ENCODE data around the gene PPP1R8. TPM values are rescaled to one million over a fixed set of nuclear protein-coding genes. Genes with fewer than 3 reads are reported as not detected.

The PPP1R8 gene
- total RNA-seq, 3 donors from 2014 or later: 36.1 to 43.5 (median 37.9) TPM

DNA sequence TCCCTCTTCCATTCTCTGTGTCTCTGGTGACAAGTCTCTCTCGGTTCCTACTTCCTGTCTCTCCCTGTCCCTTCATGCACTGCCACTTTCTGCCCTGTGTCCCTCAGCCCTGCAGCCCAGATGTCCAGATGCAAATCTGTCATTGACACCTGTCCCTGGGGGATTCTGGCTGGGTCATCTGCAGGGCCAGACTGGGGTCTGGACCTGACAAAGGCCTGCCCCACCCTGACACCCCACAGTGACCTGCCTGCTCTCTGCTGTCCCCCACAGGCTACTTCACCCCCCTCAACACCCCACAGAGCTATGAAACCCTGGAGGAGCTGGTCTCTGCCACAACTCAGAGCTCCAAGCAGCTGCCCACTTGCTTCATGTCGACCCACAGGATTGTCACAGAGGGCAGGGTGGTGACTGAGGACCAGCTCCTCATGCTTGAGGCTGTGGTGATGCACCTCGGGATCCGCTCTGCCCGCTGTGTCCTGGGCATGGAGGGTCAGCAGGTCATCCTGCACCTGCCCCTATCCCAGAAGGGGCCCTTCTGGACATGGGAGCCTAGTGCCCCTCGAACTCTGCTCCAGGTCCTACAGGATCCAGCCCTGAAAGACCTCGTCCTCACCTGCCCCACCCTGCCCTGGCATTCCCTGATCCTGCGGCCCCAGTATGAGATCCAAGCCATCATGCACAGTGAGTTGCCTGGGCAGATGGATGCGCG, 48.9 kb downstream of the PPP1R8 start:
- intact Hi-C loops (cut with DNase I; ENCODE audit: low total_unique reads): no loop called here
- Histone ChIP-seq H3K36me3 (no peaks in the 10 kb centered on the region), H3K9me3 (no peaks in the 10 kb centered on the region), H3K4me1 (no peaks in the 10 kb centered on the region), H3K27me3 (no peaks in the 10 kb centered on the region), H3K4me3 (no peak overlapping the region), H3K27ac (no peak overlapping the region)
- no peak for TF ChIP-seq POLR2AphosphoS5 (IDR thresholded peaks at IDR 0.05)
- TF ChIP-seq POLR2A (IDR thresholded peaks at IDR 0.05): no peak
- TF ChIP-seq, protein P1, sequence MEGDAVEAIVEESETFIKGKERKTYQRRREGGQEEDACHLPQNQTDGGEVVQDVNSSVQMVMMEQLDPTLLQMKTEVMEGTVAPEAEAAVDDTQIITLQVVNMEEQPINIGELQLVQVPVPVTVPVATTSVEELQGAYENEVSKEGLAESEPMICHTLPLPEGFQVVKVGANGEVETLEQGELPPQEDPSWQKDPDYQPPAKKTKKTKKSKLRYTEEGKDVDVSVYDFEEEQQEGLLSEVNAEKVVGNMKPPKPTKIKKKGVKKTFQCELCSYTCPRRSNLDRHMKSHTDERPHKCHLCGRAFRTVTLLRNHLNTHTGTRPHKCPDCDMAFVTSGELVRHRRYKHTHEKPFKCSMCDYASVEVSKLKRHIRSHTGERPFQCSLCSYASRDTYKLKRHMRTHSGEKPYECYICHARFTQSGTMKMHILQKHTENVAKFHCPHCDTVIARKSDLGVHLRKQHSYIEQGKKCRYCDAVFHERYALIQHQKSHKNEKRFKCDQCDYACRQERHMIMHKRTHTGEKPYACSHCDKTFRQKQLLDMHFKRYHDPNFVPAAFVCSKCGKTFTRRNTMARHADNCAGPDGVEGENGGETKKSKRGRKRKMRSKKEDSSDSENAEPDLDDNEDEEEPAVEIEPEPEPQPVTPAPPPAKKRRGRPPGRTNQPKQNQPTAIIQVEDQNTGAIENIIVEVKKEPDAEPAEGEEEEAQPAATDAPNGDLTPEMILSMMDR (IDR thresholded peaks at IDR 0.05): no peak
- peak in 1 of 2 donors; percentile 36 for DNase-seq (ENCODE audit: low spot score in 2 of 2)

DNA sequence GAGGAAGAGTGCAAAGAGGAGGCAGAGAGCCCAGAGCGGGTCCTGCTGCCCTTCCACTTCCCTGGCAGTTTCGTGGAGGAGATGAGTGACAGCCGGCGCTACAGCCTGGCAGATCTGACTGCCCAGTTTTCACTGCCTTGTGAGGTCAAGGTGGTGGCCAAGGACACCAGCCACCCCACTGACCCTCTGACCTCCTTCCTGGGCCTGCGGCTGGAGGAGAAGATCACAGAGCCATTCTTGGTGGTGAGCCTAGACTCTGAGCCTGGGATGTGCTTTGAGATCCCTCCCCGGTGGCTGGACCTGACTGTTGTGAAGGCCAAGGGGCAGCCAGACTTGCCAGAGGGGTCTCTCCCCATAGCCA, 51.9 kb downstream of the PPP1R8 start:
- Histone ChIP-seq H3K27ac (no peak overlapping the region), H3K27me3 (no peaks in the 10 kb centered on the region), H3K9me3 (no peaks in the 10 kb centered on the region), H3K4me3 (no peak overlapping the region), H3K4me1 (no peaks in the 10 kb centered on the region), H3K36me3 (no peaks in the 10 kb centered on the region)
- intact Hi-C loops (cut with DNase I; ENCODE audit: low total_unique reads): no loop called here
- no peak for DNase-seq (ENCODE audit: low spot score in 2 of 2)
- TF ChIP-seq POLR2AphosphoS5 (IDR thresholded peaks at IDR 0.05): no peak
- no peak for TF ChIP-seq POLR2A (IDR thresholded peaks at IDR 0.05)
- TF ChIP-seq, protein P1 (IDR thresholded peaks at IDR 0.05): no peak

DNA sequence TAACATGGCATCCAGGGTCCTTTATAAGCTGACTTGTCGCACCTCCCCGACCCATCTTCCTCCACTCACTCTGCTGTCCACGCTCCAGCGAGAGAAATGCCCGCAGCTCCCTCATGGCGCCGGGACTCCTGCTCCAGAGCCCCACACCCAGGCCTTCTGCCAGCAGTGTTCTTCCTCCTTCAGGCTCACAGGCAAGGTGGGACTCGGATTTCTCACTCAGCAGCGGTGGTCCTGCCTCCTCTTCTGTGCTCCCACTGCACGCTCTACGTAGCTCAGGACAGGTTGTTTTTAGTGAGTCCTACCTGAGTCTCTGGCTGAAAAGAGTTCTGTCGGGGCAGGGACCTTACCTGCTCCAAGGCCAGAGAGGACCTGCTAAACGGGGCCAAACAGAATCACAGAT, 53.0 kb downstream of the PPP1R8 start:
- peak overlapping the region in 1 of 2 donors; percentile 14 for H3K27ac ChIP-seq
- H3K36me3 ChIP-seq: no peaks in the 10 kb centered on the region

DNA sequence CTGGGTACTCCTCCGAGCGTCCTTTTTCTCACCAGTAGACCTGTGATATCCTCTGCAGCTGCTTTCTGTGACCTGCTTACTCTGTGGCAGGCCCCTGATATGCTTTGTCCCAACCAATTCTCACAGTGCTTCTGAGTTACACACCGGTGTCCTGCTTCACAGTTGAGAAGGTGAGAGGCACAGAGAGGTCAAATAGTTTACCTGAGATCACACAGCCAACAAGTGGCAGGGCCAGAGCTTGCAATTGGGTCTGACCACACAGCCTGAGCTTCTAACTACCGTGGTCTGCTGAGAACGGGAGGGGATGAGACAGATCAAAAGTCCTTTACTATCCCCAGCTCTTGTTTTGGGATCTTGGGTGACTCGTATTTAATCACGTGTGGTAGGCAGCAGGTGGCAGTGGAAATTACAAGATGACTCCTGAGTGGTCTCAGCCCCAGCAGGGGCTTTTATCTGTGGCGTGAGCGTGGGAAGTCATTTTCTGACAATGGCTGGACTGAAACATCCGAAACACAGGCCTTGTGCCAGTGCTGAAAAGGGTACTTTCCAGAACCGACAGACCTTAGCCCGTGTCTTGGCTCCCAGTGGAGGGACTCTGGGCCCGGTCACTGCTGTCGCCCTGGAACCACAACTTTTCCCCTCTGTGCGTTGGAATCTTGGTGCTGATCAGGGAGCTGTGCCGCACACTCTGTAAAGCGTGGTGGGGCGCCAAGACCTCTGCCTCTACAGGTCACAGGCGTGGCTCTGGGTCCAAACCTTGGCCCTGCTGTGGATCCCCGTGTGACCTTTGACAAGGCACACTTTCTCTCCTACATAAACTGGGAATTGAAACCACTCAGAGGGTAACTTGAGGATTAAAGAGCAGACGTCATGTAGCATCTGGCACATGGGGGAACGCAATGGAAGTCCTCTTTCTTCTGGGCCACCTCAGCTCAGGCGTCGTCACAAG, 53.7 kb downstream of the PPP1R8 start:
- Histone ChIP-seq H3K27ac (peak overlapping the region in 1 of 2 donors; percentile 14), H3K27me3 (no peaks in the 10 kb centered on the region), H3K4me1 (no peaks in the 10 kb centered on the region), H3K4me3 (no peak overlapping the region), H3K36me3 (no peaks in the 10 kb centered on the region), H3K9me3 (no peaks in the 10 kb centered on the region)
- no peak for DNase-seq (ENCODE audit: low spot score in 2 of 2)
- intact Hi-C loops (cut with DNase I; ENCODE audit: low total_unique reads): no loop called here
- TF ChIP-seq, protein P1 (IDR thresholded peaks at IDR 0.05): no peak
- TF ChIP-seq POLR2AphosphoS5 (IDR thresholded peaks at IDR 0.05): no peak
- no peak for TF ChIP-seq POLR2A (IDR thresholded peaks at IDR 0.05)

More for the DNA sequence above, 53.0 kb downstream of the PPP1R8 start:
- Histone ChIP-seq H3K27me3 (no peaks in the 10 kb centered on the region), H3K9me3 (no peaks in the 10 kb centered on the region), H3K4me1 (no peaks in the 10 kb centered on the region), H3K4me3 (no peak overlapping the region)
- TF ChIP-seq POLR2AphosphoS5 (IDR thresholded peaks at IDR 0.05): no peak
- no peak for TF ChIP-seq POLR2A (IDR thresholded peaks at IDR 0.05)
- TF ChIP-seq, protein P1 (IDR thresholded peaks at IDR 0.05): no peak
- DNase-seq (ENCODE audit: low spot score in 2 of 2): peak in 1 of 2 donors; percentile 42
- intact Hi-C loops (cut with DNase I; ENCODE audit: low total_unique reads): no loop called here

DNA sequence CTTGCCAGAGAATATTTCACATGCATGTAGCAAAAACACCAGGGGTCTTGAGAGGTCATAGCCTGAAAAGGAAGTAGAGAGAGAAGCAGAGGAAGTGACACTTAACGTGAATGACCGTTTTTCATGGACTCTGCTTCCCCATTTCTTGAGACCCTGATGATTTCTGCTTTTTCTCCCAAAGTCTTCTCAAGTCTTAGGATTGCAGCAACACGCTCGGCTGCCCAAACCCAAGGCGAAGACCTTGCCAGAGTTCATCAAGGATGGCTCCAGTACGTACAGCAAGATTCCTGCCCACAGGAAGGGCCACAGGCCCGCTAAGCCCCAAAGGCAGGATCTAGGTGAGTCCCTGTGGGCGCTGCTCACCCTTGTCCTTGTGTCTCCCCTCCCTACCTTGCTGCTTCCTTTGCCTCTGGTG, 54.5 kb downstream of the PPP1R8 start:
- DNase-seq (ENCODE audit: low spot score in 2 of 2): peak in 1 of 2 donors; percentile 0

More for the DNA sequence above, 54.5 kb downstream of the PPP1R8 start:
- peak overlapping the region in 1 of 2 donors; percentile 68 for H3K27ac ChIP-seq
- H3K9me3 ChIP-seq: no peaks in the 10 kb centered on the region
- no peaks in the 10 kb centered on the region for H3K36me3 ChIP-seq
- intact Hi-C loops (cut with DNase I; ENCODE audit: low total_unique reads): no loop called here
- H3K4me3 ChIP-seq: no peak overlapping the region
- H3K27me3 ChIP-seq: no peaks in the 10 kb centered on the region
- H3K4me1 ChIP-seq: no peaks in the 10 kb centered on the region
- TF ChIP-seq POLR2A (IDR thresholded peaks at IDR 0.05): no peak
- TF ChIP-seq, protein P1 (IDR thresholded peaks at IDR 0.05): no peak
- no peak for TF ChIP-seq POLR2AphosphoS5 (IDR thresholded peaks at IDR 0.05)

Data from breast epithelium (tissue), 4 donors.